SK-N-SH (cell line): ENCODE data around the gene GPR148. TPM values are rescaled to one million over a fixed set of nuclear protein-coding genes. Genes with fewer than 3 reads are reported as not detected.

Source experiments
- CTCF ChIA-PET: fragments of 300-600, 350-600 bp; formaldehyde crosslinking; extraction: SDS; loops from one replicate; lab custom pipeline; 2021; lab: Yijun Ruan, JAX
- POLR2A ChIA-PET: fragments of 350-600 bp; sonication (Branson Sonifier 250); formaldehyde crosslinking; extraction: SDS; loops from one replicate; lab custom pipeline; 2020; ENCODE audit warnings: antibody characterized with exemption, inconsistent platforms; lab: Yijun Ruan, JAX
- DNase-seq: peaks from one replicate; pipeline ENCODE4 v3.0.0; 2012
- H2AFZ ChIP-seq: fragments of 200-600 bp; sonication (generic); 2 replicates; pipeline ENCODE4 v1.8.1; 2016; ENCODE audit warnings: antibody characterized with exemption, mild to moderate bottlenecking, low read depth
- H3F3A ChIP-seq: fragments of 200-600 bp; sonication (generic); replicated peaks from 2 replicates; pipeline ENCODE3; 2016; ENCODE audit warnings: antibody characterized with exemption, mild to moderate bottlenecking; ENCODE audit not compliant: insufficient read depth
- H3K27ac ChIP-seq, 2 experiments: fragments of 200-500 bp in 1 of 2; fragments of 200-600 bp in 1 of 2; sonication (Bioruptor generic) in 1 of 2; sonication (generic), shearing (Covaris generic) in 1 of 2; 2 replicates each; pipeline versions ENCODE4 v1.5.1 to v1.6.1; 2014 to 2016; ENCODE audit warnings: low read depth in 2 of 2, inconsistent platforms in 1 of 2, low read length in 1 of 2, mild to moderate bottlenecking in 1 of 2, mixed read lengths in 1 of 2
- H3K27me3 ChIP-seq: fragments of 200-600 bp; sonication (generic), shearing (Covaris generic); 2 replicates; pipeline ENCODE4 v1.6.1; 2016; ENCODE audit warnings: mixed run types; ENCODE audit not compliant: insufficient read depth
- H3K36me3 ChIP-seq, 2 experiments: fragments of 200-500 bp in 1 of 2; fragments of 200-600 bp in 1 of 2; sonication (Bioruptor generic) in 1 of 2; sonication (generic) in 1 of 2; replicated peaks in 1 of 2; 2 replicates each; pipeline versions ENCODE3 to v1.5.1; 2014 to 2016; ENCODE audit warnings: low read length in 1 of 2, mild to moderate bottlenecking in 1 of 2; ENCODE audit not compliant: insufficient read depth in 2 of 2, control insufficient read depth in 1 of 2
- H3K4me1 ChIP-seq, 2 experiments: fragments of 200-500 bp in 1 of 2; fragments of 200-600 bp in 1 of 2; sonication (Bioruptor generic) in 1 of 2; sonication (generic), shearing (Covaris generic) in 1 of 2; 2 replicates each; pipeline versions ENCODE4 v1.5.1 to v1.6.1; 2014 to 2016; ENCODE audit warnings: low read depth in 1 of 2, low read length in 1 of 2, mixed run types in 1 of 2; ENCODE audit not compliant: insufficient read depth in 2 of 2, control insufficient read depth in 1 of 2
- H3K4me2 ChIP-seq: fragments of 200-600 bp; sonication (generic), shearing (Covaris generic); 2 replicates; pipeline ENCODE4 v1.6.1; 2017; ENCODE audit warnings: mixed run types
- H3K4me3 ChIP-seq, 2 experiments: fragments of 200-500 bp in 1 of 2; fragments of 200-600 bp in 1 of 2; sonication (Bioruptor generic) in 1 of 2; sonication (generic), shearing (Covaris generic) in 1 of 2; 2 replicates each; pipeline versions ENCODE4 v1.5.1 to v1.8.1; 2014 to 2016; ENCODE audit warnings: low read depth in 2 of 2, inconsistent platforms in 1 of 2, low read length in 1 of 2, mild to moderate bottlenecking in 1 of 2, mixed read lengths in 1 of 2, moderate library complexity in 1 of 2
- H3K79me2 ChIP-seq: fragments of 200-600 bp; sonication (generic); 2 replicates; pipeline ENCODE4 v1.8.1; 2017; ENCODE audit warnings: mild to moderate bottlenecking; ENCODE audit not compliant: insufficient read depth
- H3K9ac ChIP-seq: fragments of 200-600 bp; sonication (generic); 2 replicates; pipeline ENCODE4 v1.6.1; 2017; ENCODE audit warnings: mixed run types
- H3K9me2 ChIP-seq: fragments of 200-600 bp; sonication (generic); 2 replicates; pipeline ENCODE4 v1.6.1; 2017; ENCODE audit warnings: mixed run types
- H3K9me3 ChIP-seq: fragments of 200-600 bp; sonication (generic); 2 replicates; pipeline ENCODE4 v1.6.1; 2017; ENCODE audit warnings: mixed run types, mild to moderate bottlenecking, moderate library complexity
- H4K20me1 ChIP-seq: fragments of 200-600 bp; sonication (generic); 2 replicates; pipeline ENCODE4 v1.6.1; 2017; ENCODE audit warnings: mild to moderate bottlenecking, mixed run types; ENCODE audit not compliant: insufficient read depth
- EP300 ChIP-seq, 2 experiments: IDR thresholded peaks; 2 replicates each; pipeline versions ENCODE4 v1.4.0 to v1.6.1; 2012; ENCODE audit warnings: borderline replicate concordance in 1 of 2, low read depth in 1 of 2, low read length in 1 of 2
- FOXM1 ChIP-seq: IDR thresholded peaks from 2 replicates; pipeline ENCODE4 v1.4.0; 2012; ENCODE audit warnings: low read depth, mild to moderate bottlenecking
- GATA2 ChIP-seq: sonication (generic); formaldehyde crosslinking; IDR thresholded peaks from 2 replicates; pipeline ENCODE4 v1.5.0; 2020; ENCODE audit warnings: mild to moderate bottlenecking, missing genetic modification reagents
- NRF1 ChIP-seq: IDR thresholded peaks from 2 replicates; pipeline ENCODE4 v1.6.1; 2012; ENCODE audit warnings: low read depth, mild to moderate bottlenecking, low read length
- RXRA ChIP-seq: IDR thresholded peaks from 2 replicates; pipeline ENCODE4 v1.4.0; 2012; ENCODE audit warnings: low read depth, mild to moderate bottlenecking, borderline replicate concordance
- SIN3A ChIP-seq: IDR thresholded peaks from 2 replicates; pipeline ENCODE4 v1.6.1; 2012; ENCODE audit warnings: low read depth, mild to moderate bottlenecking, low read length, moderate library complexity, borderline replicate concordance
- TEAD4 ChIP-seq: IDR thresholded peaks from 2 replicates; pipeline ENCODE4 v1.4.0; 2012; ENCODE audit warnings: mild to moderate bottlenecking, borderline replicate concordance; ENCODE audit not compliant: insufficient read depth
- WGBS: methylation state at CpG from one replicate; pipeline ENCODE4 v1.1.6; 2017; ENCODE audit warnings: low lambda C conversion rate; 5-methylcytosine and 5-hydroxymethylcytosine counted together
- polyA plus RNA-seq, 3 experiments: library from polyadenylated mRNA; depleted of rRNA; stranded (reverse); fragments of >200 nt; gene quantifications; 2 replicates each; pipeline ENCODE4 v1.2.3, GENCODE V29; 2012
- TF ChIP-seq, protein P1 (sequence below): IDR thresholded peaks from 2 replicates; pipeline ENCODE4 v1.4.0; 2012; ENCODE audit warnings: low read depth
- TF ChIP-seq, protein P2 (sequence below): IDR thresholded peaks from 2 replicates; pipeline ENCODE4 v1.4.0; 2012; ENCODE audit warnings: low read depth, borderline replicate concordance
- TF ChIP-seq, protein P3 (sequence below): IDR thresholded peaks from 2 replicates; pipeline ENCODE4 v1.6.1; 2012; ENCODE audit warnings: mild to moderate bottlenecking, low read depth, low read length, moderate library complexity

The GPR148 gene
- polyA plus RNA-seq, 1 of the 3 experiments (the other 2 are of a cell fraction): not detected

DNA sequence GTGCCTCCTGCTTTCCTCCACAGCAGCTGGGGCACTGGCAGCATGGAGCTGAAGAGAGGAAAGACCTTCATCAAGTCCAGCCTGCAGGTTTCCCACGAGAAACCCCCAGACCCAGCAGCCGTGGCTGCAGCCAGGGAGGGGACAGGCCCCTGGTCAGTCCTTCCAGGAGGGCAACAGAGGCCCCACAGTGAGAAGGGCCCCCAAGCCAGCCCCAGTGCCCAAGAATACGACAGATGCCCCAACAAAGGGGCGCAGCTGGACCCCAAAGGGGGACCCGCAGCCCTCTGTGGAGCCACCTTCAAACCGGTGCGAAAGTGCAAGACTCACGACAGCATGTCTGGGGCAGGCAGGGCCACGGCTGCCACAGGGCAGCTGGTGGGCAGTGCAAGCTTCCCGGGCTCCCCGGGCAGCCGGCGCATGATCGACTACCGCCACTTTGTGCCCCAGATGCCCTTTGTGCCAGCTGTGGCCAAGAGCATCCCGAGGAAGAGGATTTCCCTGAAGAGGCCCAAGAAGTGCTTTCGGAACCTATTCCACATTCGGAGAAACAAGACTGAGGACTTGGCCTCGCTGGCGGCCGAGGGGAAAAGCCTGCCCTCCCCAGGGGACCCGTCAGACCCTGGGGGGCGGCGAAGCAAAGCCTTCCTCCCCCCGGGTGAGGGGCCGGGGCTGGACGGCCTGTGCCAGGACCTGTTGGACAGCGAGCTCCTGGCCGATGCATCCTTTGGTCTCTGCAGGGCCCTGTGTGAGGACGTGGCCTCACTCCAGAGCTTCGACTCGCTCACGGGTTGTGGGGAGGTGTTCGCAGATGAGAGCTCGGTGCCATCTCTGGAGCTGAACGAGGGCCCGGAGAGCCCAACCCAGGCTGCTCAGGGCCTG is 33.4 kb downstream of the GPR148 start:
- CTCF ChIA-PET: interaction anchor here (3.1 kb wide), 1 partner anchor 111 kb away, joined by 14 read pairs; no protein-coding TSS in a partner anchor
- no peak overlapping the region for H3K9ac ChIP-seq
- TF ChIP-seq EP300 (IDR thresholded peaks at IDR 0.05; ENCODE audit: borderline replicate concordance in 1 of 2, low read depth in 1 of 2, low read length in 1 of 2) (no peak), FOXM1 (no peak), NRF1 (no peak), SIN3A (no peak), TEAD4 (no peak), GATA2 (no peak), RXRA (no peak)
- TF ChIP-seq, protein P1, sequence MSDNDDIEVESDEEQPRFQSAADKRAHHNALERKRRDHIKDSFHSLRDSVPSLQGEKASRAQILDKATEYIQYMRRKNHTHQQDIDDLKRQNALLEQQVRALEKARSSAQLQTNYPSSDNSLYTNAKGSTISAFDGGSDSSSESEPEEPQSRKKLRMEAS: no peak
- TF ChIP-seq, protein P2, sequence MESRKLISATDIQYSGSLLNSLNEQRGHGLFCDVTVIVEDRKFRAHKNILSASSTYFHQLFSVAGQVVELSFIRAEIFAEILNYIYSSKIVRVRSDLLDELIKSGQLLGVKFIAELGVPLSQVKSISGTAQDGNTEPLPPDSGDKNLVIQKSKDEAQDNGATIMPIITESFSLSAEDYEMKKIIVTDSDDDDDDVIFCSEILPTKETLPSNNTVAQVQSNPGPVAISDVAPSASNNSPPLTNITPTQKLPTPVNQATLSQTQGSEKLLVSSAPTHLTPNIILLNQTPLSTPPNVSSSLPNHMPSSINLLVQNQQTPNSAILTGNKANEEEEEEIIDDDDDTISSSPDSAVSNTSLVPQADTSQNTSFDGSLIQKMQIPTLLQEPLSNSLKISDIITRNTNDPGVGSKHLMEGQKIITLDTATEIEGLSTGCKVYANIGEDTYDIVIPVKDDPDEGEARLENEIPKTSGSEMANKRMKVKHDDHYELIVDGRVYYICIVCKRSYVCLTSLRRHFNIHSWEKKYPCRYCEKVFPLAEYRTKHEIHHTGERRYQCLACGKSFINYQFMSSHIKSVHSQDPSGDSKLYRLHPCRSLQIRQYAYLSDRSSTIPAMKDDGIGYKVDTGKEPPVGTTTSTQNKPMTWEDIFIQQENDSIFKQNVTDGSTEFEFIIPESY: no peak
- TF ChIP-seq, protein P3, sequence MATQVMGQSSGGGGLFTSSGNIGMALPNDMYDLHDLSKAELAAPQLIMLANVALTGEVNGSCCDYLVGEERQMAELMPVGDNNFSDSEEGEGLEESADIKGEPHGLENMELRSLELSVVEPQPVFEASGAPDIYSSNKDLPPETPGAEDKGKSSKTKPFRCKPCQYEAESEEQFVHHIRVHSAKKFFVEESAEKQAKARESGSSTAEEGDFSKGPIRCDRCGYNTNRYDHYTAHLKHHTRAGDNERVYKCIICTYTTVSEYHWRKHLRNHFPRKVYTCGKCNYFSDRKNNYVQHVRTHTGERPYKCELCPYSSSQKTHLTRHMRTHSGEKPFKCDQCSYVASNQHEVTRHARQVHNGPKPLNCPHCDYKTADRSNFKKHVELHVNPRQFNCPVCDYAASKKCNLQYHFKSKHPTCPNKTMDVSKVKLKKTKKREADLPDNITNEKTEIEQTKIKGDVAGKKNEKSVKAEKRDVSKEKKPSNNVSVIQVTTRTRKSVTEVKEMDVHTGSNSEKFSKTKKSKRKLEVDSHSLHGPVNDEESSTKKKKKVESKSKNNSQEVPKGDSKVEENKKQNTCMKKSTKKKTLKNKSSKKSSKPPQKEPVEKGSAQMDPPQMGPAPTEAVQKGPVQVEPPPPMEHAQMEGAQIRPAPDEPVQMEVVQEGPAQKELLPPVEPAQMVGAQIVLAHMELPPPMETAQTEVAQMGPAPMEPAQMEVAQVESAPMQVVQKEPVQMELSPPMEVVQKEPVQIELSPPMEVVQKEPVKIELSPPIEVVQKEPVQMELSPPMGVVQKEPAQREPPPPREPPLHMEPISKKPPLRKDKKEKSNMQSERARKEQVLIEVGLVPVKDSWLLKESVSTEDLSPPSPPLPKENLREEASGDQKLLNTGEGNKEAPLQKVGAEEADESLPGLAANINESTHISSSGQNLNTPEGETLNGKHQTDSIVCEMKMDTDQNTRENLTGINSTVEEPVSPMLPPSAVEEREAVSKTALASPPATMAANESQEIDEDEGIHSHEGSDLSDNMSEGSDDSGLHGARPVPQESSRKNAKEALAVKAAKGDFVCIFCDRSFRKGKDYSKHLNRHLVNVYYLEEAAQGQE: no peak
- TF ChIP-seq, all 33 proteins: peak for 0
- H3K79me2 ChIP-seq: no peaks in the 10 kb centered on the region
- no peak overlapping the region for H2AFZ ChIP-seq
- DNase-seq: no peak
- POLR2A ChIA-PET: no interaction called here
- WGBS: 0% methylated on average over 1 of the region's 37 CpGs
- H4K20me1 ChIP-seq: no peaks in the 10 kb centered on the region
- no peaks in the 10 kb centered on the region; the same call in 1 of the 2 replicates for H3K27me3 ChIP-seq
- H3F3A ChIP-seq: no peaks in the 10 kb centered on the region
- no peak overlapping the region for H3K4me2 ChIP-seq
- H3K4me3 ChIP-seq: no peak overlapping the region
- H3K4me1 ChIP-seq: peaks cover 0 to 18% of the 10 kb centered on the region in 2 experiments; a peak in 1 of 4 replicates
- no peaks in the 10 kb centered on the region for H3K9me2 ChIP-seq
- H3K36me3 ChIP-seq: no peaks in the 10 kb centered on the region
- H3K27ac ChIP-seq: no peak overlapping the region
- no peaks in the 10 kb centered on the region for H3K9me3 ChIP-seq
